HG03565 (cell line): Measurements from ENCODE around the gene CCDC63.

Experiments used
- ATAC-seq: cut with Tn5 transposase; IDR thresholded peaks from one replicate; pipeline ENCODE4 v1.9.1; 2021; ENCODE audit warnings: mild to moderate bottlenecking, moderate library complexity; ENCODE audit not compliant: unreplicated experiment

Gene CCDC63

DNA sequence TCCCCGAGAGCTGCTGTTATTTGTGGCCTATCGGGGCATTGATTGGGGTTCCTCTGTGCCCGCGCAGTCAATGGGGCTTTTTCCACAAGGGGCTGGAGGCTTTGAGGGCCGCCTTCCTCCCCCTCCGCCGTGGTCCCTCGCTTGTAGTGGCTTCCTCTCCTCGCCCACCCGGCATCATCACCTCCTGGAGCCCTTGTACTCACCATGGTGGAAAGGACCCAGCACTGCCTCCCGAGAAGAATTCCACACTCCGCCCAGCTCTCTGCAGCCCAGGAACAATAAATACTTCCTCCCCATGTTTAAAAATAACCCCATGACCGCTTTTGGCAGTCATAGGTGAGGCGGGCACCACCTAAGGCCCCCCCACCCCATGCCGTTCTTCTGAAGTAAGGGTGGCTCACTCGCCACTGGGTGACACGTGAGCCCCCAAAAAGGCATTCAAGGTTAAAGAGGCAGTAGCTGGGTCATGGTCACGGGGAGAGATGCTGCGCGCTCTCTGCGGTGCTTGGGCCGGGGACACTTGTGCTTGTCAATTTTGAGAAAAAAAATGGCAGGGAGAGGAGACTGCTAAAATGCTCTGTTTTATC lies 73.6 kb downstream of the CCDC63 start, which contains the start of gene MYL2:
Gene MYL2 (minus strand): TSS at position 256 of the 587 bp plus-strand sequence. CDS start 50 bp downstream, at position 206.
- ATAC-seq, result no peak

- ATAC-seq, result no peak
Observed at GRCh38 chr12:110921262-110921661, 74.5 kb downstream of the CCDC63 start.

DNA sequence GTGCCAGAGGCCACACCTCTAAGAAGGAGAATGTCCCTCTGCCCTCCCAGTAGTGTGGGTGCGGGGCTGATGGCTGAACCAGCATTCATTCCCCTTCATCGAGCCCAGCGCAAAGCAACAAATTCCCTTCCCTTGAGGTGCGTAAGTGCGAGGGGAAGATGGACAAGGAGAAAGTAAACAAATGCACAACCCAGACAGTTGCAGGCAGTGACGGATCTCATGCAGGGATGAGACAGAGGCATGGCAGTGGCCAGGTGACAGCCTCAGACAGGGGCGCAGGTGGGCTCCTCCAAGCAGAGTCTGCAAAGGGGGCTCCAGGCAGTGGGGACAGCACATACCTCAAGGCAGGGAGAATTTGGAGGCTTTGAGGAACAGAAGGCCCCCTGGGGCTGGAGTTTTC lies 75.9 kb downstream of the CCDC63 start:
- ATAC-seq, result no peak

- ATAC-seq, result no peak
Observed at GRCh38 chr12:110923192-110923591, 76.4 kb downstream of the CCDC63 start.

DNA sequence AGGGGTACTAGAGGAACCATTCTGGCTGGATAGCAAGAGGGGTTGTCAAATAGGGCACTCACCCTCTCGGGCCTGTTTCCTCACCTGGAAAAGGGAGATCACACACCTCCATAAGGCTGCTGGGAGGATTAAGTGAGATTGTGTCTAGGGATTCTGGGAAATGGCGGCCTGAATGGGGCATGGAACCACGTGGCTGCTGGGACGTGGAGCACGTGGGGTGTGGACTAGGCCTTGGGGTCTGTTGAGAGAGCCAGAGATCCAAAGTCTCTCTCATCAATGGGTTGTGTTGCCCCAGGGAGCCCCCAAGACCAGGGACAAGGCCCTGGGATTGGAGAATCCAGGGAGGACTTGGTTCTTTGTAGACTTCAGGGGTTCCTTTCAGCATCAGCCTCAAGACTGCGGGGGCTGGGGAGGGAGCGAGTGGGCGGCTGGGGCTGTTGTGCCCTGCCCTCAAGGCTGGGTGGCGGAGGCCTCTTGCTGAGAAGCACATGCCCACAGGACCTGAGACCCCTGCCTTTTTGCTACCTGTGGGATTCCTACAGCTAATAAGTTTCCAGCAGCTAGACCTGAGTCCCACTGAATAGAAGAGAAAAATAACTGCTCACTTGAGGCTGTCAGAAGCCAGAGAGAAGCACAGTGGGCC lies 77.0 kb downstream of the CCDC63 start:
- no peak for ATAC-seq

GRCh38 chr12:110927546-110927945 lies 80.8 kb downstream of the CCDC63 start:
- no peak for ATAC-seq

GRCh38 chr12:110928700-110929099 lies 81.9 kb downstream of the CCDC63 start:
- ATAC-seq, result no peak

DNA sequence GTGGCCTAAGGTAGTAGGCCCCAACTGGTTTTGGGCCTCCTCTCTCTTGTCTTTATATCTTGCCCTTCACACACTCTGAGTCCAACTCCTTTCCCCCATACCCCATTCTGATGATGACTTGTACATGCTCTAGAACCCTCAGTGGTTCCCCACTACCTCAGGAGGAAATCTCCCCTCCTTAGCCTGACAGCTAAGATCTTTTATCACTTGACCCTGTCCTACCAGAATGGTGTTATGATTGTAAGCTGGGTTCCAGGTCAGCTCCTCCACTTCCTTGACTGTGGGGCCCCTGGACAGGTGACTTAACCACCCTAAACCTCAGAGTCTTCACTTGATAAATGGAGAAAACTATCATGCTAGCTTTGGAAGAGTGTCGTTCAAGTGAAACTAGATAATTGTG lies 83.0 kb downstream of the CCDC63 start:
- no peak for ATAC-seq

DNA sequence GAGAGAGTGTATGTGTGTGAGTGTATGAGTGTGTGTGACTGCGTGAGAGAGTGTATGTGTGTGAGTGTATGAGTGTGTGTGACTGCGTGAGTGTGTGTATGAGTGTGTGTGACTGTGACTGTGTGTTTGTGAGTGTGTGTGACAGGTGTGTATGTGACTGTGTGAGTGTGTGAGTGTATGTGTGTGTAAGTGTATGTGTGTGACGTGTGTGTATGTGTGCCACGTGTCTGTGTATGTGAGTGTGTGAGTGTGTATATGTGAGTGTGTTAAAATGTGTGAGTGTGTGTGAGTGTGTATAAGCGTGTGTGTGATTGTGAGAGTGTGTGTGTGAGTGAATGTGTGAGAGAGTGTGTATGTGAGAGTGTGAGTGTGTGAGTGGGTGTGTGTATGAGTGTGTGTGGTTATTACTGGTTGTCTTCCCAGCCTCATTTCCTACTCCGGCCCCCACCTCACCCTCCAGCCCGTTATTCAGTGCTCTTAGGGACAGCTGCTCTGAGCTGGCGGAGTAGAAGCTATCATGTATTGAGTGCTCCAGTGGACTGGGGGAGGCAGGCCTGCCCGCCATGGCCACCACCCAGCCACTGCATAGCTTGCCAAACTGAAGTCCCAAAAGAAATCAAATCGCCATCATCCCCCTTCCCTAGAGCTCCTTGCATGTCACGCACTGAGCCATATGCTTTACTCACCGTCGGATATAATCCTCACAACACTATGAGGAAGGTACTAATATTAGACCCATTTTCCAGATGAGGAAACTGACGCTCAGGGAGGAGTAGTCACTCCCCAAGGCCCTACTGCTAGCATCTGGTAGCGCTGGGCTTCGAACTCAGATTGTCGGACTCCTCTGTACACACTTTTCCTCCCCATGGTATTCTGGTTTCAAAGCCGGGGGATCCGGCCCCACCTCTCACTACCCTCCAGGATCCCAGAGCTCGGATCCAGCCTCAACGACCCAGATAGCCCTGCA lies 83.8 kb downstream of the CCDC63 start:
- no peak for ATAC-seq

DNA sequence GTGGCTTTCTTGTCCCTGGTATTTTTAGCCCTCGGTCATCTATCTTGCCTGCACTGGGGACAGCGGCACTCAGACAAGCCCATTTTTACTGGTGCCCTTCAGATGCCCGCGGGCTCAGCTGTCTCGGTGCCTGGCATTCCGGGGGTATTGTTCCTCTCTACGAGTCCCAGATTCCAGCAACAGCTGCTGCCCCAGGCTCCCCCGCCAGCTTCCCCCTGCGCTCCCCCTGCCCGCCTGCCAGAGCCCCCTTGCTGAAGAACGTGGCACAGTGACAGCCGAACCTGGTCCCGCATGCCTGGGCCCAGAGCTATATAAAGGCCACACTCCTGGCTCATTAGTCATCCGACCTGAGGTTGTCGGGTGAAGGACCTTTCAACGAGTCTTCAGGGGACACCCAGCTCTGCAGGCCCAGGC lies 84.5 kb downstream of the CCDC63 start:
- ATAC-seq, result no peak

DNA sequence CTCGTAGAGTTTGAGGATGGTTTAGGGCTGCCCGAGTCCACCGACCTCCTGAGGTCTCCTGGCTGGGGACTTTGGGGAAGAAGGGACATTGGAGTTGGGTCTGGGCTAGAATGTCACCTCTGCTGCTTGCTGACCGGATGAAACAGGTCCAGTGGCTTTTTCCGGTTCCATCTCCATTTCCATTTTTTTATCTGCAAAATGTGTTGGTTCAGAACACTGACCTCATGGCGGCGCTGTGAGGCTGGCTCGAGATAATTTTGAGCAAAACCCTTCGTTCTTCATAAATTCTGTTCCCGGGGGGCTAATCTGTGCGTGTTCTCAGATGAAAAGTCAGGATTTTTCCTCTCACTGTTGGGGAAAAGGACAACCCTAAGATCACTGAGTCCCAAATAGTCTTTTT lies 85.3 kb downstream of the CCDC63 start:
- no peak for ATAC-seq

DNA sequence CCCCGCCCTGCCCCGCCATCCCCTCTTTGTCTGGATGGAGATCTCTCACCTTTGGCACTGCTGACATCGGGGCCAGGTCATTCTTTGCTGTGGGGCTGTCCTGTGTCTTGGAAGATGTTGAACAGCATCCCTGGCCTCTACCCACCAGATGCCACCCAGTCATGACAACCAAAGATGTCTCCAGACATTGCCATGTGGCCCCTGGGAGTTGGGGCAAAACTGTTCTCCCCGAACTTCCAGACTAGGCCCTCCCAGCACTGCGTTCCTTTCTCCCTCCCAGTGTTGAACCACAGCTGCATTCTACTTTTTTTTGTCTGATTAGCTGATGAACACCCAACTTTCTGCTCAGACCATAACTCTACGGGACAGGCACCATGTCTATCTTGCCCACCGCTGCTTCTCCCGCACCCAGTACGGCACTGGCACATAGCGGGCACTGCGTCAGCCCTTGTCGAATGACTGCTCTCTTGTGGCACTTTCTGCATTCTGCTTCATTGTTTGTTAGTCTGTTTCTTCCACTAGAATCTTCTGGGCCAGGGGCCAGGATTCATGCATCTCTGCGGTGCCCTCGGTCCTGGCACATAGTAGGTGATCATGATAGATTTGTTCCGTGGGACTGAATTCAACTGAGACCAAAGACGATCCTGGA lies 86.7 kb downstream of the CCDC63 start:
- no peak for ATAC-seq

DNA sequence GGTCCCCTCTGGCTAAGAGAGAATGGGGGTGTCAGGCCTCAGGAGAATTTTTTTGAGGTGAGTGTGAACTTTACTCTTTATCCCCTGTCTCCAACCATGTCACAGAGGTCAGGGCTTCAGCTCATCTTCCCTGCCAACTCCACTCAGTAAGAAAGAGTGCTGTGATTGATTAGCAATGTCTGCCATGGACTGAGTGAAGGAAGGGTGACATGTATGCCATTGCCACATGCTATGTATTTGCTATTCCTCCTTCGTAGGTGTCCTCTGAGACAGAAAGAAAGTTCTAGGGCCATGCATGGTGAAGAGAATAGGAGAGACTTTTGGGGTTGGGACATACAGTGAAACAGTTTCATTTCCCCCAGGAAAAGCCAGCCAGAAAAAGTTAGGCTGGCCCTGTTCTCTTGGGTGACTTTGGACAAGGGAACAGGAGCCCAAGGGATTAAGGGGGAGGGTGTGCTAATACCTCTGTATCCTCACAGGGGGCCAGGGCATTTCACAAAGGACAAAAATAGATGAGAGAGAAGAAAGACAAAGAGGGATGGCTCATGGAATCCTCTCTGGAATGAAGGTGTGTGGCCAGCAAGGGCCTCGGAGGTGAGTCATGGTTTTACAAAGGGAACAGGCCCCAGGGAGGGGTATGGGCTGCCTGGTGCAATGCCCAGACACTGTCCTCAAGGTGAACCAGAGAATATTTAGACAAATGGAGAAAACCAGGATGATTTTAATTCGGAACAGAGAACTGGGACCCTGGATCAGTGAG lies 87.5 kb downstream of the CCDC63 start:
- no peak for ATAC-seq

DNA sequence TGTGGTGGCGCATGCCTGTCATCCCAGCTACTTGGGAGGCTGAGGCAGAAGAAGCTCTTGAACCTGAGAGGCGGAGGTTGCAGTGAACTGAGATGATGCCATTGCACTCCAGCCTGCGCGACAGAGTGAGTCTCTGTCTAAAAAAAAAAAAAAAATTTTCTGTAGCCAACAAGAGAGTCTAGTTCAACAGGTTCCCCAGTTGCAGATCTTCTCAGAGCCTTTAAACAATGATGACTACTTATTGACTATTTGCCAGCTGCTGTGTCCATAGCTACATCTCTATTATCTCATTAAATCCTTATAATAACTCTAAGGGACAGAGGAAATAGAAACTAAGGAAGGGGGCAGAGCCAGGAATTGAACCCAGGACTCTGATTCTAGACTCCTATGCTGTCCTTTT lies 88.8 kb downstream of the CCDC63 start:
- no peak for ATAC-seq

DNA sequence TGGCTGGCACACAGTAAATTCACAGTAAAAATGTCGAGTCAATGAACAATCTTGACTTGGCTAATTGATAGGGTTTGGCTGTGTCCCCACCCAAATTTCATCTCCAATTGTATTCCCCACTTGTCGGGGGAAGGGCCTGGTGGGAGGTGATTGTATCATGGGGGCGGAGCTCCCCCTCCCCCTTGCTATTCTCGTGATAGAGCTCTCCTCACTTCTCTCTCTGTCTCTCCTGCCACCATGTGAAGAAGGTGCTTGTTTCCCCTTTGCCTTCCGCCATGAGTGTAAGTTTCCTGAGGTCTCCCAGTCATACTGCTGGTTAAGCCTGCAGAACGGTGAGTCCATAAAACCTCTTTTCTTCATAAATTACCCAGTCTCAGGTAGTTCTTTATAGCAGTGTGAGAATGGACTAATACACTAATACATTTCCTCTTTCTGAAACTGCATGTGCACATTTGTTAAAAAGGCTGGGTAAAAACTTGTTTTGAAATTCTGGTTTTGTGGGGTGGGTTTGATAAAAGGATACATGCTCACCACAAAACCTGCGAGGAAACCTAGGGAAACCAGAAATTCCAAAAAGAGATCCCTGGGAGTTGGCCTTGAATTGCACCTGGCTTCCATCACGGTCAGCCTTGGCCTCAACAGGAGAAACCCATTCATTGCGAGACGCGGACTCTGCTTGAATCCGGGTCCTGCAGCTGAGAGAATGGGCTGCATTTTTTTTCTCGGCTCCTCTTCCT lies 89.7 kb downstream of the CCDC63 start:
- no peak for ATAC-seq

- ATAC-seq, result no peak
Observed at GRCh38 chr12:110937104-110937641, 90.4 kb downstream of the CCDC63 start.

GRCh38 chr12:110940296-110940695 lies 93.5 kb downstream of the CCDC63 start:
- ATAC-seq, result no peak

DNA sequence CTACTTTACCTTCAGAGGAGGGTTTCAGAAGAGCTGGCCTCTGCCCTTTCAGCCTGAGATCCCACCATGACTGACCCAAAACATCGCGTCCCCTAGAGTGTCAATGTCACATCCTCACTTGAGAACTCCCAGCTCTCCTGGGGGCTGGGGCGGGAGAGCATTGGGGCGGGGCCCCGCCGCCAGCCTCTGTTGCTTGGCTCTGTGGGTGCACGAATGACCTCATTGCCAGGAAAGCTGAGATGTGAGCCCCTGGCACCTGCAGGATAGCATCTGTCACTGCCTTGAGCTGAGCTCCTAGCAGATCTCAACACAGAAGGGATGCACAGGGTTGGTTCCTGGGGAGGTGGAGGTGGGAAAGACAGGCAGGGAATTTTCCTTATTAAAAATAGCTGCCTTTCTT lies 94.1 kb downstream of the CCDC63 start:
- no peak for ATAC-seq

DNA sequence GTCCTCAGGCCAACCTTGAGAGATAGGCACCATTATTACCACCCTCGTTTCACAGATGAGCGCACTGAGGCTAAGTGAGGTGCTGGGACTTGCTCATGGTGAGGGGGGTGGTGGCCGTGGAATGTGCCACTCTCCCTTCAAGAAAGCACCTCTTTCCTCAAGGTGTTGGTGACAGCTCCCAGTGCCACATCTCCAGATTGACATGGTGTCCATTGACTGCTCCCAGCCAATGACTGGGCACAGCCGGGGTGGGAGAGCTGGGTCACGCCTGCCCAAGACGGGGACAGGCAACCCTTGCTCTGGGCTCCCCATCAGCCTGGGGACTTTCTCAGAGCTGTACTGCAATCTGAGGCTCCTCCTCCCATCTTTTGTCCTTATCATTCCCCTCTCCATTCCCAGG lies 94.6 kb downstream of the CCDC63 start:
- no peak for ATAC-seq

DNA sequence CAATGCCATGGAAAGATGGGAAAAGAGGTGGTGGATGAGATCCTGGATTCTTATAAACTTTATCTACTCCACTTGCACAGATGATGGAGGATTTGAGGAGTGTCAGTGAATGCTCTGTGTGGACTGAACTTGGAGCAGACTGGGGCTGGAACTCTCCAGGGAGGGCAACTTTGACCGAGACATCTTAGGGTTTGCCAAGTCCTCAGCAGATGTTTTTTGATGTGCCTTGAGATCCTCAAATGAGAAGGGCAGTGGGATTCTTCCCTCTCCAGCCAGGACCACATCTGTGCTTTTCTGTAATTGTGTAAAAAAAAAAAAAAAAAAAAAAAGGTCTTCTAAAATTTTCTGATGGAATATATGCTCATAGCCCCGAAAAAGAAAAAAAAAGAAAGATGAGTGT lies 96.6 kb downstream of the CCDC63 start:
- ATAC-seq, result no peak
